ENCODE results near the gene RPL5. TPM values are rescaled to one million over a fixed set of nuclear protein-coding genes. Genes with fewer than 3 reads are reported as not detected.
A peak's percentile ranks its signal among the peaks of the same experiment; 100 is the strongest.

The RPL5 gene
- polyA plus RNA-seq, 3 donors: 921 to 1,114 (median 953) TPM

GRCh38 chr1:92832537-92833114 lies 786 bp downstream of the RPL5 start:
- peak overlapping the region; percentile 84 for H2AFZ ChIP-seq (ENCODE audit: insufficient read depth, low read depth, low read length, poor library complexity, severe bottlenecking)
- peak overlapping the region; percentile 91 for H3K4me2 ChIP-seq (replicated peaks; ENCODE audit: extremely low read depth, low read length, poor library complexity, severe bottlenecking)
- H3K36me3 ChIP-seq (replicated peaks in 1 of 2; ENCODE audit: control insufficient read depth in 1 of 2, insufficient read depth in 2 of 2, low read length in 2 of 2): peaks cover 38 to 42% of the 10 kb centered on the region in 2 donors
- TF ChIP-seq CTCF (IDR thresholded peaks at IDR 0.05): no peak
- peaks cover 35 to 37% of the 10 kb centered on the region in 2 donors for H3K36me3 Mint-ChIP-seq
- H3K27ac ChIP-seq (ENCODE audit: low read depth in 1 of 2, low read length in 2 of 2): peak overlapping the region; percentile 84 to 97
- peaks cover 0 to 3% (median 0%) of the 10 kb centered on the region in 3 donors for H3K27me3 Mint-ChIP-seq (ENCODE audit: low read depth in 3 of 3)
- H4K20me1 ChIP-seq (ENCODE audit: insufficient read depth, low read length): peaks cover 46% of the 10 kb centered on the region
- no peaks in the 10 kb centered on the region for H3K9me3 Mint-ChIP-seq
- H3K79me2 ChIP-seq (ENCODE audit: insufficient read depth, low read length): peaks cover 58% of the 10 kb centered on the region
- peak overlapping the region; percentile 96 for H3K9ac ChIP-seq (ENCODE audit: insufficient read depth, low read length, poor library complexity, severe bottlenecking)
- no peaks in the 10 kb centered on the region for H3K9me3 ChIP-seq (replicated peaks in 1 of 2; ENCODE audit: control insufficient read depth in 1 of 2, insufficient read depth in 1 of 2, low read length in 2 of 2)
- peaks cover 11 to 23% of the 10 kb centered on the region in 2 donors for H3K4me1 ChIP-seq (ENCODE audit: control insufficient read depth in 1 of 2, insufficient read depth in 2 of 2, low read length in 2 of 2)
- peak overlapping the region; percentile 79 to 99 (median 82) for H3K4me3 ChIP-seq (replicated peaks in 1 of 3; ENCODE audit: low read depth in 2 of 3, low read length in 3 of 3)
- DNase-seq: peak in 1 of 3 donors; percentile 6
- intact Hi-C loops (cut with micrococcal nuclease): no loop called here
- H3K4me1 Mint-ChIP-seq: peaks cover 28% of the 10 kb centered on the region
- 1% methylated on average over 10 of the region's 19 CpGs for WGBS (ENCODE audit: insufficient coverage)
- no peaks in the 10 kb centered on the region for H3K27me3 ChIP-seq (ENCODE audit: control insufficient read depth in 2 of 2, insufficient read depth in 2 of 2, low read length in 2 of 2)
- peak overlapping the region; percentile 98 for H3K4me3 Mint-ChIP-seq
- H3K27ac Mint-ChIP-seq: peak overlapping the region; percentile 97 to 99 (median 99)

- Histone ChIP-seq H3K4me3 (replicated peaks in 1 of 3; ENCODE audit: low read depth in 2 of 3, low read length in 3 of 3) (peak overlapping the region in 1 of 3 experiments; percentile 99), H3K9me3 (replicated peaks in 1 of 2; ENCODE audit: control insufficient read depth in 1 of 2, insufficient read depth in 1 of 2, low read length in 2 of 2) (no peaks in the 10 kb centered on the region), H4K20me1 (ENCODE audit: insufficient read depth, low read length) (peaks cover 58% of the 10 kb centered on the region), H2AFZ (ENCODE audit: insufficient read depth, low read depth, low read length, poor library complexity, severe bottlenecking) (no peak overlapping the region), H3K27me3 (ENCODE audit: control insufficient read depth in 2 of 2, insufficient read depth in 2 of 2, low read length in 2 of 2) (no peaks in the 10 kb centered on the region), H3K4me1 (ENCODE audit: control insufficient read depth in 1 of 2, insufficient read depth in 2 of 2, low read length in 2 of 2) (peaks cover 11 to 23% of the 10 kb centered on the region in 2 donors), H3K27ac (ENCODE audit: low read depth in 1 of 2, low read length in 2 of 2) (peak overlapping the region; percentile 29 to 97), H3K36me3 (replicated peaks in 1 of 2; ENCODE audit: control insufficient read depth in 1 of 2, insufficient read depth in 2 of 2, low read length in 2 of 2) (peaks cover 50 to 55% of the 10 kb centered on the region in 2 donors), H3K4me2 (replicated peaks; ENCODE audit: extremely low read depth, low read length, poor library complexity, severe bottlenecking) (peak overlapping the region; percentile 91), H3K9ac (ENCODE audit: insufficient read depth, low read length, poor library complexity, severe bottlenecking) (peak overlapping the region; percentile 96), H3K79me2 (ENCODE audit: insufficient read depth, low read length) (peaks cover 71% of the 10 kb centered on the region)
- DNase-seq: no peak
- Mint-ChIP-seq H3K27ac (peak overlapping the region in 6 of 7 donors; percentile 10 to 99 (median 63)), H3K27me3 (ENCODE audit: low read depth in 3 of 3) (peaks cover 0 to 3% (median 0%) of the 10 kb centered on the region in 3 donors), H3K36me3 (peaks cover 47 to 49% of the 10 kb centered on the region in 2 donors), H3K4me1 (peaks cover 28% of the 10 kb centered on the region), H3K4me3 (no peak overlapping the region), H3K9me3 (no peaks in the 10 kb centered on the region)
- WGBS (ENCODE audit: insufficient coverage): 81% methylated on average over 3 of the region's 5 CpGs
- intact Hi-C loops (cut with micrococcal nuclease): no loop called here
- no peak for TF ChIP-seq CTCF (IDR thresholded peaks at IDR 0.05)
Observed at GRCh38 chr1:92833840-92834239, 2.0 kb downstream of the RPL5 start.

Data from CD14-positive monocyte (primary cell).